NCI-H226 (cell line): ENCODE measurements around the gene RNU5D-1.

Experiments
- DNase-seq: peaks from one replicate; pipeline ENCODE4 v3.0.0-alpha.2; 2015

RNU5D-1 gene

DNA sequence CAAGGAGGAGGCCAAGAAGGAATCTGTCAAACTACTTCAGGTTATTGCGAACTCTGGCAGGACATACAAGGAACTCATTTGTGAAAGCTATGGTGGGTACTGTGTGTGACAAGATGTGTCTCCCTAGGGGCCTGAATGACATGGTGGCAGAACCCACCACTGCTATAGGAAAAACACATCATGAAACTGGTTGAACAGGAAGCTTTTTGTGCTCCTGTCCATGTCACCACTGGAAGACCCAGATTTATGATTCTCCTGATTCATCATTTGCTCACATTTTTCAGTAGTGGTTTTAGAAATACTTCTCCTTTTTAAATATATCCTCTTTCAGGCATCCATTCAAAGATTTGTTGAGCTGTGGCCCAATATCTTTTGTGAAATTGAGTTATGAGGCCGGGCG is 32.8 kb downstream of the RNU5D-1 start:
- no peak for DNase-seq

DNA sequence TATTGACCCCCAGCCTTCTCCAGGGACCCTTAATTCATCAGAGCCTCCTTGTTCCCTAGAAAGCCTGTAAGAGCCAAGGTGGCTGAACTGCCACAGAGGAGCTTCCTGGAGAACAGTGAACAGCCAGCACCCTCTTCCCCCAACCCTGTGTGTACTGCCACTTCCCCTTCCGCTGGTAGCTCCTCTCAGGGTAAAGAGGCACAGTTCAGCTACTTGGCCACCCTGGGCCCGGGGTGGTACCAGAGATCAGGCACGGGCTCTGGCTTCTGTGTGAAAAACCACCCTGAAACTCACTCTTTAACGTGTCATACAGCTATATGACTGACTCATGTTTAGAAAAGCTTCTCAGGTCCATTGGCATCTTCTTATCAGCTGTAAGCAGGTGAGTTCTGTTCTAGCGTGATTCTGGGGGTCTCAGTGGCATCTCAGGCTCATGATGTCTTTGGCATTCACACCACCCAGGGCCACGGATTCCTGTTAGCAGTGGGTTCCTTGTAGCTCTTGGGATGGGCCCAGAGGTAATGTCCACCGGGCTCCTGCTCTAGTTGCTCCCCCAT is 34.1 kb downstream of the RNU5D-1 start:
- no peak for DNase-seq

DNA sequence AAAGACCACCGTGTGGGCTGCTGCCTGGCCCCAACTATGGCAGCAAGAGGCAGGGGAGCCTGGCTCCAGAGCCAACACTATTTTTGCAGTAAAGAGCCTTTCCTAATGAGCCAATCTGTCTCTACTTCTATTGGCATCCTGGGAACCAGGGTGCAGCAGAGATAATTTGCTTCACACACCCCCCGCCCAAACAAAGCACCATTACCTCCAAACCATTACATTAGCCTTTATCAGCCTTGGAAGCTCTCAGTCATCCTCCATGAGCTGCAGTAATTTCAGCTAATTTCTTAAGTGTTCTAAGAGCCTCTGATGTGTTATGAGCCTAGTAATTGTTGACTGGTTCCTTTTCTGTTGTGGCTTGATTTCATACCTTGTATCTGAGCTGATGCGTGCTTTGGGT is 34.9 kb downstream of the RNU5D-1 start:
- no peak for DNase-seq

DNA sequence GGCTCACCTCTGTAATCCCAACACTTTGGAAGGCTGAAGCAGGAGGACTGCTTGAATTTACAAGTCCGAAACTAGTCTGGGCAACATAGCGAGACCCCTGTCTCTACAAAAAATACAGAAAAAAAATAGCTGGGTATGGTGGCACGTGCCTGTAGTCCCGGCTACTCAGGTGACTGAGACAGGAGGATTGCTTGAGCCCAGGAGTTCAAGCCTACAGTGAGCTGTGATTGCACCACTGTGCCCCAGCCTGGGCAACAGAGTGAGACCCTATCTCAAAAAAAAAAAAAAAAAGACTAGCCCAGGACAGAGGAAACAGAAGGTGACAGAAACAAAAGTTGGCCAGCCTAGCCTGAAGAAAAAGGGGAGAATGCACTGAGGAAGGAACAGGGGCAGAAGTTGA is 35.3 kb downstream of the RNU5D-1 start:
- DNase-seq, result no peak

DNA sequence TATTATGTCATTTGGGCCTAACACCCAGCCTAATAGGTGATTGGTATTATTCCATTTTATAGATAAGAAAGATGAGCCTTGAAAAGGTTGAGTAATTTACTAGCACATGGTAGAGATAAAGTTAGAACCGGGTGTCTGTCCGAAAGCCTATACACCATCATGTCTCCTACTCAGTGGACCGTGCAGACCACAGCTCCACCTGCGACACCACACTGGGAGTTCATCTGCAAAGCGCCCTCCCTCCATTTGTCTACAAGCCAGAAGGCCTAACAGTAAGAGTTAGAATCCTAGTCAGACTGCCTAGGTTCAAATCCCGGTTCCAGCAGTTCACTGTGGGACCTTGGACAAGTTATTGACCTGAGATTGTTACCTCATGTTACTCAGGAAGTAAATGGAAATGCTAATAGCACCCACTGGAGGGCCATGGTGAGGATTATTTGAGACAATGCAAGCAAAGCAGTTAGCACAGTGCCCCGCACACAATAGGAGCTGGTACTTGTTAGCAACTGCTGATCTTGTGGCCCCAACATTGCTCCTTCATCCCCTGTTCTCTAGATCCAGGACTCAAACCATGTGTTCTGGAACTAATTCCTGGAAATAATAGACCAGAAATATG is 36.0 kb downstream of the RNU5D-1 start:
- no peak for DNase-seq

DNA sequence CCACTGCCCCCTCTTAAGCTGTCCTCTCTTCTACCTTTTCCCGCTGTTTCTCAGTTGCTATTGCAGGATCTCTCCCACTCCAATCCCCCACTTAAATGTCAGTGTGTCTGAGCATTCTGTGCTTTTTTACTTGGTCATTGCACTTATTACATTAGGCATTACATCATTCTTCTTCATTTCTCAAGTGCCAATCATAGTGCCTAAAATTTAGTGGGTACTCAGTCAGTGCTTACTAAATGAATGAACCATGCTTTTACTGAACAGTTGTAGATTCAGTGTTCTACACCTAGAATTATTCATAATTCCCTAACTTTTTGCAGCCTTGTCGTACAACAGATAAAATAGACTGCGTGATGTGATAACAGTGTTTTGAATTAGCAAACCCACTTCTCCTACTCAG is 37.1 kb downstream of the RNU5D-1 start:
- no peak for DNase-seq

DNA sequence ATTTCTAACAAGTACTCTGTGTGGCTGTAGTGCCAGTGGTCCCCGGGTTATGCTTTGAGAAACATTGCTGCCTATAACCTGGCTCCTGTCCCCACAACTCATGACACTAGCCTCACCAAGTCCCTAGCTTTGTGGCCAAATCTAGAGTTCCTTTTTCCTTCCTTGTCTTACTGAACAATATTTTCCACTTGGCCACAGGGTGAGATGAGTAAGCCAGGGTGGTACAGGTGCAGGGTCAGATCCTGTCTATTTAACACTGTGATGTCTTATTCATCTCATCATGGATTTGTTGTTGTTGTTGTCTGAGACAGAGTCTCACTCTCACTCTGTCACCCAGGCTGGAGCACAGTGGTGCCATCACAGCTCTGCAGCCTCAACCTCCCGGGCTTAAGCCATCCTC is 37.8 kb downstream of the RNU5D-1 start:
- no peak for DNase-seq

DNA sequence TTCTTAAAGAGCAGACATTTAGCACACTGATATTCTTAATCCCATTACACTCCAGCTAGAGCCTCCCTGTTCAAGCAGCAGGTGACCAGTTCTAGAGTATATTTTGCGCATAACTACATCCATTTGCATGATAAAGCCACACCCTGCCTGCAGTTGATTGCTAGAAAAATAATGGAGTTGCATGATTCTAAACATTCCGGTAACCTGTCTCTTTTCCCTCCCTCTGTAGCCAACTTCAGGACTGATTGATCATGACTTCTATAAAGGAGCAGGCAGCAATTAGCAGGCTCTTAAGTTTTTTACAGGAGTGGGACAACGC is 41.6 kb downstream of the RNU5D-1 start:
- no peak for DNase-seq

DNA sequence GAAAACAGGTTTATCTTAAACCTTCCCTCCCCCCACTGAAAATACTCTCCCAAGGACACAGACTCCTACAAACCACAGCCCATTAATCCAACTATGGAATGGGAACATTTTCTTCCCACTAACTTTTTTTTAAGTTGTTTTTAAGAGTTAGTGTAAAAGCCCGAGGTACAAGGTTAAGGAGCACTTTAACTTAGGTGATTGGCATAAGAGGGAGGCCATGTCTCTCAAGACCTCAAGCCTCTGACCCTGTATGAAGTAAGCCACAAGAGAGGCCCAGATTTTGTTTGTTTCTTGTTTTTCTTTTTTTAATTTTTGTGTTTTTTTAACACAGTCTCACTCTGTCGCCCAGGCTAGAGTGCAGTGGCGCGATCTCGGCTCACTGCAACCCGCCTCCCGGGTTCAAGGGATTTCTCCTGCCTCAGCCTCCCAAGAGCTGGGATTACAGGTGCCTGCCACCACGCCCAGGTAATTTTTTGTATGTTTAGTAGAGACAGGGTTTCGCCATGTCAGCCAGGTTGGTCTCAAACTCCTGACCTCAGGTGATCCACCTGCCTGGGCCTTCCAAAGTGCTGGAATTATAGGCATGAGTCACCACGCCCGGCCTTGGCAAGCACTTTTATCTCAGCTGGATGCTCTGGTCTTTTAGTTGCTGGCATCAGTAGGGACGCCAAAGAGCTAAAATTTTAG is 42.1 kb downstream of the RNU5D-1 start:
- DNase-seq, result no peak

DNA sequence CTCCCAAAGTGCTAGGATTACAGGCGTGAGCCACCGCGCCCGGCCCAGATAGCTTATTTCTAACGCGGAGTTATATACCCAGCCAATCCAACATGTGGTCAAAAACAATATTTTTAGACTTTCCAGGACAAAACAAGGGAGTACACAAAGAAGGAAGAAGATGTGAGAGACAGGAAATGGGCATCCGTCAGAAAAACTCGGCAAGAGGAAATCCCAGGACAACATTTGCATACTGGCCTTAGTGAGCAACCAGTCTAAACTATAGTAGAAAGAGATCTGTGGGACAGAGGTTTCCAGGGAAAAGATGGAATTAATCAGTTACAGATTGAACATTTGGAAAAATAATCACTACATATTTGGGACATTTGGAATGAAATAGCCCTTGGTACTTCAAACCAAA is 45.1 kb downstream of the RNU5D-1 start:
- no peak for DNase-seq

DNA sequence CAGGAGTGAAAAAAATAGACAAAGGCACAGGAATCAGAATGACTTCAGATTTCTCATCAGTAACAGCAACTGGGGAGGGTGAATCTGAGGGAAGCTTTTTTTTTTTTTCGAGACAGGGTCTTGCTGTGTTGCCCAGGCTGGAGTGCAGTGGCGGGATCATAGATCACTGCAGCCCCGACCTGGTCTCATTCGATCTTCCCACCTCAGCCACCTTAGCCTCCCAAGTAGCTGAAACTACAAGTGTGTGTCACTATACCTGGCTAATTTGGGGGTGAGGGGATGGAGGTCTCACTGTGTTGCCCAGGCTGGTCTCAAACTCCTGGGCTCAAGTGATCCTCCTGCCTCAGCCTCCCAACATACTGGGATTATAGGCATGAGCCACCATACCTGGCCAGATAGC is 45.8 kb downstream of the RNU5D-1 start:
- DNase-seq, result no peak

DNA sequence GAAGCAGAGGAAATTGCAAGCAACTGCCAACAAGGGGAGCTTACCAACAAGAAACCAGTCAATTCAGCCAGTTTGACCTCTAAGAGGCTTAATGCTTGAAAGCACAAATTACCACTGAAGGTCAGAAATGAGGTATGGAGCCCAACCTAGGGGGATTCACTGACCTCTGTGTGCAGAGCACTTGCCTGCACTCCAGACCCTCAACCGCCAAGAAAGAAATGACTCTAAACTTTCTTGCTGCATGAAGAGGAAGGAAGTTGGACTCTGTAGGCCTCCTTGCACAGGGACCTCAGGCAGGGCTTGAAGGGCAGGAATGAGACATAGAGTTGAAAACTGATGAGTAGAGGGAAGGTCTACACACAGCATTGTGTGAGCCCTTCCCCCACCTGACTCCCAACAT is 46.4 kb downstream of the RNU5D-1 start:
- no peak for DNase-seq

DNA sequence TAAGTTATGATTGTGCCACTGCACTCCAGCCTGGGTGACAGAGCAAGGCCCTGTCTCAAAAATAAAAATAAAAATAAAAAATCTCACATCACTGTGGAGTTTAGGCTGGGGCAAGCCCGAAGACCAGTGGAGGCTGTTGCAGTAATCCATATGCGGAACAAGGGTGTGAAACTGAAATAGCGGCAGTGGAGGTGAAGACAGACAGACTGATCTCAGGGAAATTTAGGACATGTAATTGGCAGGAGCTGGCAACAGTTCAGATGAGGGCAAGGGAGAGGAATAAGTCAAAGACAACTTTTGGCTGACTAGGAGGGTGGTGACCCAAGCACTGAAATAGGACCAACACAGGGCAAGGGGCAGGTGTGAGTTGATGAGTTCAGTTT is 48.1 kb downstream of the RNU5D-1 start:
- no peak for DNase-seq

DNA sequence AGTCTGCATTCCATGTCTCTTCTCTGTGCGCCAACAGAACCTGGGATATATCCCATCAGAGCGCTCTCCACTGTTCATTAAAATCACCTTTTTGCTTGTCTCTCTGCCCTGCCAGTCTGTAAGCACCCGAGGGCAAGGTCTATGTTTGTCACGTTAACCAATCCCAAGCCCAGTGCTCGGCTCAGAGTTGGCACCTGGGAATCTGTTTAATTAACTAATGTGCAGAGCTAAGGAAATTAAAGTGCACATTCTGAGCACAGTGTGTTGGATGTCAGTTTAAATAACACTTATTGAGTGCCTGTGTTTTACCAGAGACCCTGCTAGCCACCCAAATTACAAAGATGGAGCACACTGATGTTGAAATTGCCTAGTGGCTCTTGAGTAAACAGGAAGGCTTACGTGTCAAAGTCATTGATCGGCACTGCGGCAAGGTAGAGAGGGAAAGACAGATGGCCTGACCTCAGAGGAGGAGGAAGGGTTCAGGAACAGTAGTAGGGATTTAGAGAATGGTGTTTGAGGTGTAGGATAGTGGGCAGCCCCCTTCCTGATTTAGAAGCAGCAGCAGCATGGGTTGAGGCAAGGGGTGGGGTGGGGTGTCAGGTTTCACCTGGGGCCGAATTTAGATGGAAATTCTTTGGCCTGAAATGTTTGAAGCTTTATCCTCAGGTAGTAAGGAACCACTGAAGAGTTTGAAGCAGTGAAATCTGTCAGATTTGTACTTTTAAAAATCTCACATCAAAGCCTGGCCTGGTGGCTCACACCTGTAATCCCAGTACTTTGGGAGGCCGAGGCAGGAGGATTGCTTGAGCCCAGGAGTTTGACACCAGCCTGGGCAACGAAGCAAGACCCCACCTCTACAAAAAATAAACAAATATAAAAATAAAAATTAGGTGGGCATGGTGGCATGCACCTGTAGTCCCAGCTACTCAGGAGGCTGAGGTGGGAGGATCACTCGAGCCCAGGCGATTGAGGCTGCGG is 48.8 kb downstream of the RNU5D-1 start:
- no peak for DNase-seq
